NCI-H1417 (cell line): ENCODE measurements around the gene GP9.
"Not testable (repeated sequence)": the region's sequence is repeated elsewhere in the genome, so short reads cannot be mapped to it uniquely, and the experiment has no call there.

Source experiments
- DNase-seq, 3 experiments: peaks; one replicate each; lab custom pipeline; 2025; lab: John Stamatoyannopoulos, UW

Gene GP9

GRCh38 chr3:129070086-129070885, 9.7 kb downstream of the GP9 start:
- DNase-seq: no peak

- DNase-seq: no peak
Observed at GRCh38 chr3:129077222-129077621, 16.6 kb downstream of the GP9 start.

GRCh38 chr3:129078510-129078909, 17.9 kb downstream of the GP9 start:
- DNase-seq: no peak

- no peak for DNase-seq
Observed at GRCh38 chr3:129081503-129081902, 20.9 kb downstream of the GP9 start.

- DNase-seq: no peak
Observed at GRCh38 chr3:129082026-129082425, 21.4 kb downstream of the GP9 start.

GRCh38 chr3:129084501-129084900, 23.9 kb downstream of the GP9 start:
- DNase-seq: no peak

GRCh38 chr3:129085165-129085715, 24.7 kb downstream of the GP9 start:
- DNase-seq: no peak

- DNase-seq: no peak
Observed at GRCh38 chr3:129085818-129086217, 25.2 kb downstream of the GP9 start.

GRCh38 chr3:129087138-129087702, 26.6 kb downstream of the GP9 start:
- DNase-seq: no peak

- DNase-seq: peak in 1 of 3 experiments; percentile 52
Observed at GRCh38 chr3:129087904-129088303, 27.3 kb downstream of the GP9 start.

- DNase-seq: not testable (repeated sequence)
Observed at GRCh38 chr3:129088312-129088711, 27.7 kb downstream of the GP9 start.

- DNase-seq: no peak
Observed at GRCh38 chr3:129095285-129095684, 34.7 kb downstream of the GP9 start.

- no peak for DNase-seq
Observed at GRCh38 chr3:129100274-129100673, 39.7 kb downstream of the GP9 start.

- DNase-seq: no peak
Observed at GRCh38 chr3:129101370-129102138, 41.0 kb downstream of the GP9 start.

- no peak for DNase-seq
Observed at GRCh38 chr3:129103296-129103695, 42.7 kb downstream of the GP9 start.

- DNase-seq: no peak
Observed at GRCh38 chr3:129104051-129104450, 43.5 kb downstream of the GP9 start.

GRCh38 chr3:129104498-129105079, 44.0 kb downstream of the GP9 start:
- DNase-seq: no peak

GRCh38 chr3:129105862-129106261, 45.3 kb downstream of the GP9 start:
- DNase-seq: no peak

- DNase-seq: peak in 1 of 3 experiments; percentile 34
Observed at GRCh38 chr3:129106320-129106719, 45.7 kb downstream of the GP9 start.

- DNase-seq: no peak
Observed at GRCh38 chr3:129106866-129107565, 46.4 kb downstream of the GP9 start.

GRCh38 chr3:129107793-129108192, 47.2 kb downstream of the GP9 start:
- no peak for DNase-seq
